Activated CD4-positive, alpha-beta T cell treated with anti-CD3 and anti-CD28 coated beads, Interleukin-10, Interleukin-2, amounts not matched to agents 100 ng/mL and 50 ng/mL, durations not matched to agents 16 hours and 8 hours (primary cell): ENCODE data around the gene DLG4.

Experiments
- DNase-seq: peaks from one replicate; pipeline ENCODE4 v3.0.0-alpha.2; 2020

Gene DLG4

GRCh38 chr17:7226721-7227710 is 7.4 kb upstream of the DLG4 start:
- no peak for DNase-seq

DNA sequence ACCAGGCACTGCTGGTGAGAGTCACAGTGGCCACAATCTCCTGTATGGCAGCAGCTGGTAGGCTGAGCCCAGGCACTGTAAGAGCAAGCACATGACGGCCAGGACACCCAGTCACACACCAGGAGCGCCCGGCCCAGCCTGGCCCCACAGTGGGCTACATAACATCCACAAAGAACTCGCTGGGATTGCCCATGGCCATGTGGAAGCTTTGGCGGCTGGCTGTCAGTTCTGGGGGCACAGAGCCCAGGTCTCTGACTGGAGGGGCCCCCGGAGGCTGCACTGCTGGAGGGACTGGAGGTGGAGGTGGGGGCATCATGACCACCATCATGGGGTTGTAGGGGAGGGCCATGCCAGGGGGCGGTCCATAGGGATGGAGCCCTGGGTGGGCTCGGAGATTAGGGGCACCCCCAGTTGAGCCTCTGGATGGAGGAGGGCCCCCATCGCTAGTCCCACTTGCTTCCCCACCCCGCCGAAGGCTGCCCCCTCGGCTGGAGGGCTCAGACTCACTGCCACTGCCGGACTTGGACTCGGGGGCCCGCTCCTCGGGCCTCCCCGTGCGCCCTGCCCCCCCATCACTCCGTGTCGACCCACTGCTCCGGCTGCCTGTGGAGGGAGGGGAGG is 6.2 kb upstream of the DLG4 start:
- no peak for DNase-seq

- DNase-seq: no peak
These were observed 5.0 kb upstream of the DLG4 start for GRCh38 chr17:7224661-7225111.

GRCh38 chr17:7224110-7224509 is 4.5 kb upstream of the DLG4 start:
- no peak for DNase-seq

- no peak for DNase-seq
These were observed 3.7 kb upstream of the DLG4 start for GRCh38 chr17:7223375-7223774.

DNA sequence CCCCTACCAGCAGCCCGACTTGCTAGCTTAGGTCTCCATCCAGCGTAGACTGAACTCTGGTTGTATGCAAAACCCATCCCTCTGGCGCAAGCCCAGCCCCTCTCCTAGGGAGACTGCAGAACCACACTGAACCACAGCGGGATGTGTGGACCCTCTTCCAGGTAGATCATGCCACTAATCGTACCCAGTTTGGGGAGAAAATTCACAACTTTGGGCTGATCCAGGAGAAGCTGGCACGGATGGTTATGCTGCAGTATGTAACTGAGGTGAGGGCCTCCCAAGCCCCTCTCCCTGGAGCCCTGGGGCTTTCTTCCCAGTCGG is 3.3 kb upstream of the DLG4 start:
- no peak for DNase-seq

DNA sequence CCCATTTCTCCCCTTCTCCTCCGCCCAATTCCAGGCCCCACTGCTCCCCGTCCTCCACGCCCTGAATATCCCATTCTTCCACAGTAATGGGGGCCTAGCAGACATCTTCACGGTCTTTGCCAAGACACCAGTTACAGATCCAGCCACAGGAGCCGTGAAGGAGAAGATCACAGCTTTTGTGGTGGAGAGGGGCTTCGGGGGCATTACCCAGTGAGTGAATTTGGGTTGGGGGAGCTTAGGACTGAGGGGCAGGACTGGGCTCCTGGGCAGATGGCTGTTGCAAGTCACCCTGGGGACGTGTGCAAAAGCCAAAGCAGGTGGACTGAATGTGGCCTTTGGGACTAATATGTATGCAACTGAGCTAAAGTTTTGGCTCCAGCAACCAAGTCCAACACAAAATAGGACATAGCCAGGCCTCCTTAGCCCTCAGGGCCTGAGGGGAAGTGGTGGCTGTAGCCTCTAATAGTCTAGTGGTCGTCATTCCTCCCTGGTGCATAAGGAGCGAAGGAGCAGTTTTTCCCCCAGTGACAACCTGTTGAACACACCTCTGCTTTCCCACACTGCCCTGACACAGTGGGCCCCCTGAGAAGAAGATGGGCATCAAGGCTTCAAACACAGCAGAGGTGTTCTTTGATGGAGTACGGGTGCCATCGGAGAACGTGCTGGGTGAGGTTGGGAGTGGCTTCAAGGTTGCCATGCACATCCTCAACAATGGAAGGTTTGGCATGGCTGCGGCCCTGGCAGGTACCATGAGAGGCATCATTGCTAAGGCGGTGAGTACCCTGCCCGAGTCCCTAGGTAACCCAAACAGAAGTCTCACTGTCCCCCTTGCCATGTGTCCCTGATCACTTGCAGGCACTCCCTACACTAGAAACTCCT is 2.7 kb upstream of the DLG4 start:
- DNase-seq: no peak

- no peak for DNase-seq
These were observed 1.8 kb upstream of the DLG4 start for GRCh38 chr17:7221278-7222092.

DNA sequence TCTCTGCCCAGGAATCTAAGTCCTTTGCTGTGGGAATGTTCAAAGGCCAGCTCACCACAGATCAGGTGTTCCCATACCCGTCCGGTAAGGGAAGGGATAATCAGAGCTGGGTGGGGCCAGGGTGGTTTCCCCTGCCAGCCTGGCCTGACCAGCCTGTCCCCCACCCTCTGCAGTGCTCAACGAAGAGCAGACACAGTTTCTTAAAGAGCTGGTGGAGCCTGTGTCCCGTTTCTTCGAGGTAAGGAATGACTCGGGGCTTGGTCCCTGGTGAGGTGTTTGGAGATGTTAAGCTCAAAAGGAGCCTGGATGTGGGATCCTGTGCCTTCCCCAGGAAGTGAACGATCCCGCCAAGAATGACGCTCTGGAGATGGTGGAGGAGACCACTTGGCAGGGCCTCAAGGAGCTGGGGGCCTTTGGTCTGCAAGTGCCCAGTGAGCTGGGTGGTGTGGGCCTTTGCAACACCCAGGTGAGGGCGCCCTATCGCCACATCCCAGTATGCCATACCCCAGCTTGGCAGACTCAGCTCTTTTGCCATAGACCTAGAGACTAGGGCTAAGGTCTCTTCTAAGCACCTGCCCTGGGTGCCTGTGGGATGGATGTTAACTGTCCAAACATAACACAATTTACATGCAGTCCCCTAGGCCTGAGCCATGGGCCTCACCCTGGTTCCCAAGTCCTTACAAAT is 1.1 kb upstream of the DLG4 start:
- peak; percentile 78 for DNase-seq

DNA sequence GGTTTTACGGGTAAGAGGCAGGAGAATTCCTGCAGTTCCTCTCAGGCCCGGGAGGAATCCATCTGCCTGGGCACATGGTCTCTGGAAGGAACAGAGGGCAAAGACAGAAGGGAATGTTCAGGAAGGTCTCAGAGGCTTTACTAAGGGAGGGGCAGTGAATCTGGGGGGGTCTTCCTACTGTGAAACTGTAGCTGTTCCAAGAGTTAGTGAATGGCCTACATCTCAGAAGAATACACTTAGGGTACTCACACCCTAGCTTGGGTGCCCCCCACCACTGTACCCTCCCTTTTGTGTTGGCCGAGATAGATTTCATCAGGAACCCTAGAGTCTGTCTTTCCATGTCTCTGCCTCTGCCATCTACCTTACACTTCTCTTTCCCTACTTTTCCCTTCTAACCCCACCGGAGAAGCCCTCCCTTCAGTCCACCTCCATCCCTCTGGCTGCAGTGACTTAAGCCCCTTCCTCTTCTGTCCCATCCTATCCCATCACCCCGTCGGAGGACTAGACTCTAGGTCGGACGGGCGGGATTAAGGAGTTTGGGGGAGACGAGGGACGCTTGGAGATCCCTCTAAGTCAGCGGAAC is 316 bp downstream of the DLG4 start:
- DNase-seq: no peak

GRCh38 chr17:7218758-7219157 is 878 bp downstream of the DLG4 start:
- no peak for DNase-seq

- no peak for DNase-seq
These were observed 1.5 kb downstream of the DLG4 start for GRCh38 chr17:7218166-7218565.

GRCh38 chr17:7217113-7217987 is 2.3 kb downstream of the DLG4 start:
- no peak for DNase-seq

GRCh38 chr17:7216242-7217112 is 3.2 kb downstream of the DLG4 start:
- DNase-seq: no peak

- DNase-seq: no peak
These were observed 3.9 kb downstream of the DLG4 start for GRCh38 chr17:7215652-7216180.

GRCh38 chr17:7215136-7215638 is 4.4 kb downstream of the DLG4 start:
- no peak for DNase-seq

GRCh38 chr17:7214300-7215135 is 5.1 kb downstream of the DLG4 start:
- DNase-seq: peak; percentile 99

DNA sequence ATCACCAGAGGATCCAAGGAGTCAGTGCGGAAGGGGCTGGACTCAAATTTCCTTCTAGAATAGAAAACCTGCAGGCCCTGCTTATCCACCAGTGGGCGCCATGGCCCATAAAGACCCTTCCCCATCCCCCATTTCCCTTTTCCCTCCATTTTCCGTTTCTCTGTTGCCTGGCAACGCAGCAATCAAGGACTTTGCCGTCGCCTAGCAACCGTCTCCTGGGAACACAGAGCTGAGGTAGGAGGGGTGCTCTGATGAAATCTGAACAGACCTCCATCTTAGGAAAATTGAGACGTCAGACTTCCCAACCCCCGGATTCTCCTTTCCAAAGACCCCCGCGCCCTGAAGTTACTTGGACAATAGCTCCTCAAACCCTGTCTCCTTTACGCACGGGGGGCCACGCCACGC is 5.7 kb downstream of the DLG4 start:
- DNase-seq: peak; percentile 63
